Panc1 (cell line): ENCODE results near the gene BUB3. TPM values are rescaled to one million over a fixed set of nuclear protein-coding genes. Genes with fewer than 3 reads are reported as not detected.

Experiments used
- ATAC-seq: fragments of 200-7000 bp; cut with Tn5 transposase; 2 replicates; pipeline ENCODE4 v1.9.1; 2020; ENCODE audit warnings: mild to moderate bottlenecking, moderate library complexity
- BruUV-seq: library from RNA; stranded (reverse); fragments of 400-500 nt; replicated peaks from 2 replicates; lab custom pipeline; 2021; lab: Mats Ljungman, UMichigan
- CTCF ChIA-PET: fragments of 300-600 bp; sonication (Branson Sonifier 250); formaldehyde crosslinking; loops from one replicate; lab custom pipeline; 2022; ENCODE audit warnings: antibody characterized with exemption; lab: Charles Lee
- POLR2A ChIA-PET: fragments of 300-600 bp; sonication (Branson Sonifier 250); formaldehyde crosslinking; loops from one replicate; lab custom pipeline; 2022; ENCODE audit warnings: antibody characterized with exemption; lab: Charles Lee
- DNase-seq: peaks from one replicate; pipeline ENCODE4 v3.0.0-alpha.2; 2010; ENCODE audit warnings: low read depth, low spot score
- H3K27ac ChIP-seq: 2 replicates; pipeline ENCODE4 v1.5.1; 2011; ENCODE audit warnings: mild to moderate bottlenecking, low read length, inconsistent platforms
- H3K27me3 ChIP-seq: fragments of 200-500 bp; sonication (Bioruptor generic); 2 replicates; pipeline ENCODE4 v1.6.0; 2014; ENCODE audit warnings: low read length, inconsistent platforms; ENCODE audit not compliant: control insufficient read depth, insufficient read depth
- H3K36me3 ChIP-seq: fragments of 200-500 bp; sonication (Bioruptor generic); 2 replicates; pipeline ENCODE4 v1.5.1; 2014; ENCODE audit warnings: inconsistent platforms, mild to moderate bottlenecking, low read length, moderate library complexity; ENCODE audit not compliant: control insufficient read depth, insufficient read depth
- H3K4me1 ChIP-seq: 2 replicates; pipeline ENCODE4 v1.5.1; 2011; ENCODE audit warnings: inconsistent platforms, mild to moderate bottlenecking, low read length, moderate library complexity; ENCODE audit not compliant: control insufficient read depth, insufficient read depth
- H3K4me3 ChIP-seq, 2 experiments: 2 replicates each; pipeline ENCODE4 v1.5.1; 2011 to 2012; ENCODE audit warnings: low read depth in 2 of 2, low read length in 2 of 2, mild to moderate bottlenecking in 2 of 2, inconsistent platforms in 1 of 2, moderate library complexity in 1 of 2
- H3K9me3 ChIP-seq: fragments of 200-500 bp; sonication (Bioruptor generic); 2 replicates; pipeline ENCODE4 v1.5.1; 2014; ENCODE audit warnings: low read depth, mild to moderate bottlenecking, inconsistent platforms, low read length, moderate library complexity; ENCODE audit not compliant: control insufficient read depth, insufficient read depth
- CTCF ChIP-seq: fragments of 450-650 bp; IDR thresholded peaks from 2 replicates; pipeline ENCODE4 v1.5.1; 2017; ENCODE audit warnings: mild to moderate bottlenecking
- POLR2AphosphoS5 ChIP-seq: IDR thresholded peaks from 2 replicates; pipeline ENCODE4 v1.6.1; 2012; ENCODE audit warnings: mild to moderate bottlenecking, low read depth, low read length, moderate library complexity
- REST ChIP-seq, 2 experiments: IDR thresholded peaks; 2 replicates each; pipeline ENCODE4 v1.6.1; 2011 to 2012; ENCODE audit warnings: low read depth in 2 of 2, control low read depth in 1 of 2, low read length in 1 of 2, mild to moderate bottlenecking in 1 of 2, moderate library complexity in 1 of 2; ENCODE audit not compliant: insufficient read depth in 1 of 2
- SIN3A ChIP-seq: IDR thresholded peaks from 2 replicates; pipeline ENCODE4 v1.6.1; 2012; ENCODE audit warnings: low read depth, mild to moderate bottlenecking, low read length, moderate library complexity, borderline replicate concordance; ENCODE audit not compliant: insufficient read depth
- TCF7L2 ChIP-seq: IDR thresholded peaks from 2 replicates; pipeline ENCODE4 v1.6.1; 2011; ENCODE audit warnings: mild to moderate bottlenecking, low read depth, low read length, inconsistent platforms
- in situ Hi-C: cut with HindIII; loops from 2 replicates; pipeline ENCODE4 v1.10.0; 2016; ENCODE audit warnings: low sequenced_read_pairs, low pct_unique_long_range_greater_than_20kb
- intact Hi-C: fragments of 100-400 bp; cut with micrococcal nuclease; formaldehyde crosslinking; loops from one replicate; pipeline ENCODE4 v1.10.0; 2022; ENCODE audit not compliant: unreplicated experiment
- total RNA-seq: library from RNA; stranded (reverse); gene quantifications from one replicate; pipeline ENCODE4 v1.2.1, GENCODE V29; 2021; ENCODE audit not compliant: unreplicated experiment

BUB3 gene
- total RNA-seq, 1 experiment from 2014 or later = 237 TPM

GRCh38 chr10:123158682-123159081 lies 4.5 kb downstream of the BUB3 start:
- no peak overlapping the region for H3K27ac ChIP-seq
- DNase-seq (no peak), ATAC-seq (no peak)
- no peak overlapping the region for H3K4me3 ChIP-seq
- no peaks in the 10 kb centered on the region for H3K9me3 ChIP-seq
- peaks cover 79% of the 10 kb centered on the region for H3K36me3 ChIP-seq
- no TSS peak for BruUV-seq
- ChIA-PET POLR2A (no interaction called here), CTCF (no interaction called here)
- in situ Hi-C loops (no loop called here), intact Hi-C loops (no loop called here)
- H3K4me1 ChIP-seq = peaks cover 38% of the 10 kb centered on the region
- H3K27me3 ChIP-seq = no peaks in the 10 kb centered on the region
- TF ChIP-seq TCF7L2 = no peak
- no peak for TF ChIP-seq REST (IDR thresholded peaks at IDR 0.05; ENCODE audit: insufficient read depth in 1 of 2, low read depth in 2 of 2, low read length in 1 of 2)
- no peak for TF ChIP-seq POLR2AphosphoS5
- no peak for TF ChIP-seq SIN3A
- TF ChIP-seq CTCF = no peak

GRCh38 chr10:123160311-123160980 lies 6.2 kb downstream of the BUB3 start:
- no peak overlapping the region for H3K27ac ChIP-seq
- TF ChIP-seq TCF7L2 = no peak
- no peak for TF ChIP-seq CTCF
- no peak for TF ChIP-seq REST (IDR thresholded peaks at IDR 0.05; ENCODE audit: insufficient read depth in 1 of 2, low read depth in 2 of 2, low read length in 1 of 2)
- no peak for TF ChIP-seq SIN3A
- ATAC-seq (no peak), DNase-seq (no peak)
- ChIA-PET POLR2A (no interaction called here), CTCF (no interaction called here)
- BruUV-seq = no TSS peak
- H3K4me3 ChIP-seq = no peak overlapping the region
- peaks cover 92% of the 10 kb centered on the region for H3K36me3 ChIP-seq
- H3K27me3 ChIP-seq = no peaks in the 10 kb centered on the region
- no peaks in the 10 kb centered on the region for H3K9me3 ChIP-seq
- in situ Hi-C loops (no loop called here), intact Hi-C loops (no loop called here)
- H3K4me1 ChIP-seq = peaks cover 35% of the 10 kb centered on the region
